Calu3 (cell line): ENCODE results near the gene CEP41. TPM values are rescaled to one million over a fixed set of nuclear protein-coding genes. Genes with fewer than 3 reads are reported as not detected.

Experiments
- BruUV-seq: library from RNA; stranded (reverse); fragments of 400-500 nt; replicated peaks from 2 replicates; lab custom pipeline; 2021; lab: Mats Ljungman, UMichigan
- CTCF ChIA-PET: fragments of 300-600 bp; sonication (Branson Sonifier 250); formaldehyde crosslinking; loops from one replicate; lab custom pipeline; 2022; ENCODE audit warnings: antibody characterized with exemption; lab: Charles Lee
- DNase-seq: peaks from one replicate; pipeline ENCODE4 v3.0.0; 2022
- H3K27ac Mint-ChIP-seq: one replicate; pipeline ENCODE4 v1.8.0; 2022; ENCODE audit warnings: mixed read lengths; ENCODE audit not compliant: unreplicated experiment
- H3K27me3 Mint-ChIP-seq: one replicate; pipeline ENCODE4 v1.8.0; 2022; ENCODE audit warnings: mixed read lengths; ENCODE audit not compliant: unreplicated experiment
- H3K36me3 Mint-ChIP-seq: one replicate; pipeline ENCODE4 v1.8.0; 2022; ENCODE audit warnings: mild to moderate bottlenecking, moderate library complexity, mixed read lengths; ENCODE audit not compliant: insufficient read depth, unreplicated experiment
- H3K4me1 Mint-ChIP-seq: one replicate; pipeline ENCODE4 v1.8.0; 2022; ENCODE audit warnings: mild to moderate bottlenecking, low read depth, mixed read lengths; ENCODE audit not compliant: unreplicated experiment
- H3K4me3 Mint-ChIP-seq: one replicate; pipeline ENCODE4 v1.8.0; 2022; ENCODE audit warnings: mild to moderate bottlenecking, low read depth, moderate library complexity, mixed read lengths; ENCODE audit not compliant: unreplicated experiment
- H3K9me3 Mint-ChIP-seq: one replicate; pipeline ENCODE4 v1.8.0; 2022; ENCODE audit warnings: low read depth, mixed read lengths; ENCODE audit not compliant: unreplicated experiment
- intact Hi-C: fragments of 100-400 bp; cut with micrococcal nuclease; formaldehyde crosslinking; loops from one replicate; pipeline ENCODE4 v1.10.0; 2022; ENCODE audit not compliant: unreplicated experiment
- total RNA-seq: library from RNA; stranded (reverse); gene quantifications from 2 replicates; pipeline ENCODE4 v1.2.3, GENCODE V29; 2022
- TF ChIP-seq, protein P1 (sequence below): fragments of 200-600 bp; IDR thresholded peaks from one replicate; pipeline ENCODE4 v1.8.0; 2022; ENCODE audit warnings: antibody characterized with exemption; ENCODE audit not compliant: unreplicated experiment

CEP41 gene
- total RNA-seq, 1 experiment from 2014 or later: 21.6 TPM

DNA sequence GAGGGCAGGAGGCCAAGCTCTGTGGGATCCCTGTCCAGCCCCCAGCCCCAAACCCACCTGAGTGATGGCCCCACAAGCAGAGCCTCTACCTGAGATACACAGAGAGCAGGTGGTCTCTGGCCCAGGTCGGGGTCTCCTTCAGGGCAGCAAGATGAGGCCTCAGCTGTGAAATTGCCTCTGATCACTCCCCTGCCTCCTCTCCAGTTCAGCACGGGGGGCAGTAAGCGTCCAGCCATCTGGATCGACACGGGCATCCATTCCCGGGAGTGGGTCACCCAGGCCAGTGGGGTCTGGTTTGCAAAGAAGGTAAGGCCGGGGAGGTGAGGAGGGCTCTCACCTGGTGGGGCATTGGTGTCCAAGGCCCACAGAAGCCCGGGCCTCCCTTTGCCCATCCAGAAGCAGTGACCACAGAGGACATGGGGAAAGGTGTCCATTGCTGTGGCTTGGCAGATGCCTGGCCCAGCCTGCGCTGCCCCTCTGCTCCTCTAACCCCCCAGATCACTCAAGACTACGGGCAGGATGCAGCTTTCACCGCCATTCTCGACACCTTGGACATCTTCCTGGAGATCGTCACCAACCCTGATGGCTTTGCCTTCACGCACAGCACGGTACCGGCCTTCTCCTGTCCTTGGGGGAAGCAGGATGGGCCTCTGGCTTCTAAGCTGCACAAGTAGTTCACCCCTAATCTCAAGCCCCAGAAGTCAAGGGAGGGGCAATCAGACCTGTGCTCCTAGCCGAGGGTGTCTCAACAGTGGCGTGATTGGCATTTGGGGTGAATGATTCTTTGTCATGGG lies 57.4 kb downstream of the CEP41 start:
- H3K4me1 Mint-ChIP-seq: no peaks in the 10 kb centered on the region
- no TSS peak for BruUV-seq
- CTCF ChIA-PET: no interaction called here
- no peak for DNase-seq
- TF ChIP-seq, protein P1, sequence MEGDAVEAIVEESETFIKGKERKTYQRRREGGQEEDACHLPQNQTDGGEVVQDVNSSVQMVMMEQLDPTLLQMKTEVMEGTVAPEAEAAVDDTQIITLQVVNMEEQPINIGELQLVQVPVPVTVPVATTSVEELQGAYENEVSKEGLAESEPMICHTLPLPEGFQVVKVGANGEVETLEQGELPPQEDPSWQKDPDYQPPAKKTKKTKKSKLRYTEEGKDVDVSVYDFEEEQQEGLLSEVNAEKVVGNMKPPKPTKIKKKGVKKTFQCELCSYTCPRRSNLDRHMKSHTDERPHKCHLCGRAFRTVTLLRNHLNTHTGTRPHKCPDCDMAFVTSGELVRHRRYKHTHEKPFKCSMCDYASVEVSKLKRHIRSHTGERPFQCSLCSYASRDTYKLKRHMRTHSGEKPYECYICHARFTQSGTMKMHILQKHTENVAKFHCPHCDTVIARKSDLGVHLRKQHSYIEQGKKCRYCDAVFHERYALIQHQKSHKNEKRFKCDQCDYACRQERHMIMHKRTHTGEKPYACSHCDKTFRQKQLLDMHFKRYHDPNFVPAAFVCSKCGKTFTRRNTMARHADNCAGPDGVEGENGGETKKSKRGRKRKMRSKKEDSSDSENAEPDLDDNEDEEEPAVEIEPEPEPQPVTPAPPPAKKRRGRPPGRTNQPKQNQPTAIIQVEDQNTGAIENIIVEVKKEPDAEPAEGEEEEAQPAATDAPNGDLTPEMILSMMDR: no peak
- no peaks in the 10 kb centered on the region for H3K9me3 Mint-ChIP-seq
- H3K36me3 Mint-ChIP-seq: no peaks in the 10 kb centered on the region
- H3K27me3 Mint-ChIP-seq: peaks cover 14% of the 10 kb centered on the region
- no peak overlapping the region for H3K27ac Mint-ChIP-seq
- no peak overlapping the region for H3K4me3 Mint-ChIP-seq
- intact Hi-C loops: no loop called here

DNA sequence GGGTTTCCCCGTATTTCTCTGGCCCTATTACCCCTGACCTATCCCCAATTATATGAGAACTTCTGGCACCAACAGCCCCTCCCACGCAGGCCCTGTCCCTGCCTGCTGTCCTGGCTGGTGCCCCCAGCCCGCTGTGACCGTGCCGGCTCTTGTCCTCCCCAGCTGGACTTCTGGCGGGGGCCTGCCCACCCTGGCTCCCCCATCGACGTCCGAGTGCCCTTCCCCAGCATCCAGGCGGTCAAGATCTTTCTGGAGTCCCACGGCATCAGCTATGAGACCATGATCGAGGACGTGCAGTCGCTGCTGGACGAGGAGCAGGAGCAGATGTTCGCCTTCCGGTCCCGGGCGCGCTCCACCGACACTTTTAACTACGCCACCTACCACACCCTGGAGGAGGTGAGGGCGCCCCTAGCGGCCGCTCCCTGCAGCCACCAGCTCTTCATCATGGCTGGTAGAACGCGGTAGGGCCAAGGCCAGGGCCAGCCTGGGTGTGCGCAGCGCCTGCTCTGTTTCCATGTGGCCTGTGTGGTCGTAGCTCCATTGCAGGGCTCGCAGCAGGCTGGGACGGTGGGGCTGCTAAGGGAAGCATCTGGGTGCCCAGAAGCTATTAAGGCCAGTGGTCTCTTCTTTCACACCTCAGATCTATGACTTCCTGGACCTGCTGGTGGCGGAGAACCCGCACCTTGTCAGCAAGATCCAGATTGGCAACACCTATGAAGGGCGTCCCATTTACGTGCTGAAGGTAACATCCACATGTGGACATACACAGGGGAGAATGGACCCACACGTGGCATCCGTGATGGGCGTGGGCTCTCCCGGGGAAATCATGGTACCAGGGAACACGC lies 59.1 kb downstream of the CEP41 start:
- intact Hi-C loops: no loop called here
- Mint-ChIP-seq H3K4me1 (no peaks in the 10 kb centered on the region), H3K27me3 (peaks cover 14% of the 10 kb centered on the region), H3K36me3 (no peaks in the 10 kb centered on the region), H3K4me3 (no peak overlapping the region), H3K27ac (no peak overlapping the region), H3K9me3 (peaks cover under 1% of the 10 kb centered on the region)
- BruUV-seq: no TSS peak
- DNase-seq: no peak
- TF ChIP-seq, protein P1: no peak
- CTCF ChIA-PET: no interaction called here

DNA sequence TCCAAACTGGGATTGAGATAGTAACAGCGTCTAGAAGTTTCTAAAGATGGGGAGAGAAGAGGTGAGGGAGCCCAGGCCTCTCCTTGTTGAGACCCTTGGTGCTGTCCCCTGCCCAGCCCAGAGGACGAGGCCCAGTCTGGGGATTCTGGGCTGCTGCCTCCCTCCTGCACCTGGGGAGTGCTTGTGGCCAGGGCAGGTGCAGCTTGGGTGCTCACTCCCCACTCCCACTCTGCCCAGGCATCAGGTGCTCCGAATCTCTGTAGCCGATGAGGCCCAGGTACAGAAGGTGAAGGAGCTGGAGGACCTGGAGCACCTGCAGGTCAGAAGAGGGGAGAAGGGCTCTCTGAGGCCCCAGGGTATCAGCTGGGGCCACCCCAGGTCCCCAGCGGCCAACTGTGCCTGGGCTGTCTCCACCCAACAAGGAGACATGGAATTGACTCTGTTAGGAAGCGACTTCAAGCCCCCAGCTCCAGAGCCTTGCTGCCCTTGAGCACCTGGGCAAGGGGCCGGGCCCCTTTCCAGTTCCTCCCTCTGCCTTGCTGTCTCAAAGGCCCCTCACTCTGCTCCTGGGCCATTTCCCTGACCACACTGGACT lies 59.9 kb downstream of the CEP41 start:
- H3K9me3 Mint-ChIP-seq: peaks cover 3% of the 10 kb centered on the region
- H3K27me3 Mint-ChIP-seq: peaks cover 14% of the 10 kb centered on the region
- no peak overlapping the region for H3K27ac Mint-ChIP-seq
- CTCF ChIA-PET: interaction anchor here (0.5 kb wide), 1 partner anchor 350 kb away, joined by 8 read pairs; no protein-coding TSS in a partner anchor
- BruUV-seq: no TSS peak
- intact Hi-C loops: no loop called here
- no peaks in the 10 kb centered on the region for H3K4me1 Mint-ChIP-seq
- DNase-seq: no peak
- TF ChIP-seq, protein P1: no peak
- no peaks in the 10 kb centered on the region for H3K36me3 Mint-ChIP-seq
- H3K4me3 Mint-ChIP-seq: no peak overlapping the region
